Neural progenitor cell (in vitro differentiated cells): ENCODE measurements around the gene ZKSCAN1. TPM values are rescaled to one million over a fixed set of nuclear protein-coding genes. Genes with fewer than 3 reads are reported as not detected.

Experiments
- DNase-seq: peaks from one replicate; pipeline ENCODE4 v3.0.0-alpha.2; 2016; ENCODE audit warnings: low spot score
- H2AFZ ChIP-seq: fragments of 200-600 bp; sonication (generic); replicated peaks from 2 replicates; pipeline ENCODE4 v1.6.1; 2016; ENCODE audit warnings: antibody characterized with exemption
- H3F3A ChIP-seq: fragments of 200-600 bp; sonication (generic); 2 replicates; pipeline ENCODE4 v1.6.1; 2016; ENCODE audit warnings: antibody characterized with exemption, low read depth
- H3K27ac ChIP-seq: fragments of 200-600 bp; sonication (generic); 2 replicates; pipeline ENCODE4 v1.5.1; 2016; ENCODE audit warnings: mild to moderate bottlenecking
- H3K27me3 ChIP-seq: fragments of 200-600 bp; sonication (generic); 2 replicates; pipeline ENCODE4 v1.6.1; 2016; ENCODE audit warnings: mild to moderate bottlenecking, moderate library complexity
- H3K36me3 ChIP-seq: fragments of 200-600 bp; sonication (generic); 2 replicates; pipeline ENCODE4 v1.5.1; 2016
- H3K4me1 ChIP-seq: fragments of 200-600 bp; sonication (generic); 2 replicates; pipeline ENCODE4 v1.6.1; 2016; ENCODE audit warnings: mixed run types
- H3K4me2 ChIP-seq: fragments of 200-600 bp; sonication (generic); 2 replicates; pipeline ENCODE4 v1.6.1; 2016
- H3K4me3 ChIP-seq: fragments of 200-600 bp; sonication (generic); 2 replicates; pipeline ENCODE4 v1.5.1; 2016
- H3K79me2 ChIP-seq: fragments of 200-600 bp; sonication (generic); 2 replicates; pipeline ENCODE4 v1.6.1; 2016; ENCODE audit warnings: low read depth
- H3K9ac ChIP-seq: fragments of 200-600 bp; sonication (generic); 2 replicates; pipeline ENCODE4 v1.6.1; 2016
- H3K9me3 ChIP-seq: fragments of 200-600 bp; sonication (generic); 2 replicates; pipeline ENCODE4 v1.5.1; 2016; ENCODE audit warnings: low read depth
- H4K20me1 ChIP-seq: fragments of 200-600 bp; sonication (generic); 2 replicates; pipeline ENCODE4 v1.6.1; 2016; ENCODE audit warnings: low read depth
- H3K27ac Mint-ChIP-seq: 3 replicates; pipeline ENCODE4 v1.8.0; 2021; ENCODE audit warnings: mixed read lengths
- H3K27me3 Mint-ChIP-seq: 2 replicates; pipeline ENCODE4 v1.8.0; 2022; ENCODE audit warnings: low read depth, mild to moderate bottlenecking, inconsistent platforms, moderate library complexity, mixed read lengths; ENCODE audit not compliant: insufficient read depth
- H3K36me3 Mint-ChIP-seq: 3 replicates; pipeline ENCODE4 v1.8.0; 2021; ENCODE audit warnings: mixed read lengths
- H3K4me1 Mint-ChIP-seq: 3 replicates; pipeline ENCODE4 v1.8.0; 2021; ENCODE audit warnings: mixed read lengths
- H3K4me3 Mint-ChIP-seq: 3 replicates; pipeline ENCODE4 v1.8.0; 2021; ENCODE audit warnings: mild to moderate bottlenecking, moderate library complexity, mixed read lengths
- H3K9me3 Mint-ChIP-seq: 3 replicates; pipeline ENCODE4 v1.8.0; 2020; ENCODE audit warnings: mixed read lengths
- CTCF ChIP-seq: fragments of 200-600 bp; sonication (generic); IDR thresholded peaks from 2 replicates; pipeline ENCODE4 v1.5.1; 2017; ENCODE audit warnings: antibody characterized with exemption, mild to moderate bottlenecking
- EZH2 ChIP-seq: fragments of 200-600 bp; sonication (generic); IDR thresholded peaks from 2 replicates; pipeline ENCODE4 v1.6.1; 2017; ENCODE audit warnings: antibody characterized with exemption, mild to moderate bottlenecking, moderate library complexity
- EZH2phosphoT487 ChIP-seq: fragments of 200-600 bp; sonication (generic); IDR thresholded peaks from 2 replicates; pipeline ENCODE4 v1.6.1; 2017; ENCODE audit warnings: antibody characterized with exemption
- total RNA-seq: library from RNA; depleted of rRNA; stranded (reverse); fragments of >200 nt; gene quantifications from 2 replicates; pipeline ENCODE4 v1.2.3, GENCODE V29; 2015; ENCODE audit warnings: low replicate concordance

Gene ZKSCAN1
- total RNA-seq, 1 donor from 2014 or later, result 43.2 TPM

DNA sequence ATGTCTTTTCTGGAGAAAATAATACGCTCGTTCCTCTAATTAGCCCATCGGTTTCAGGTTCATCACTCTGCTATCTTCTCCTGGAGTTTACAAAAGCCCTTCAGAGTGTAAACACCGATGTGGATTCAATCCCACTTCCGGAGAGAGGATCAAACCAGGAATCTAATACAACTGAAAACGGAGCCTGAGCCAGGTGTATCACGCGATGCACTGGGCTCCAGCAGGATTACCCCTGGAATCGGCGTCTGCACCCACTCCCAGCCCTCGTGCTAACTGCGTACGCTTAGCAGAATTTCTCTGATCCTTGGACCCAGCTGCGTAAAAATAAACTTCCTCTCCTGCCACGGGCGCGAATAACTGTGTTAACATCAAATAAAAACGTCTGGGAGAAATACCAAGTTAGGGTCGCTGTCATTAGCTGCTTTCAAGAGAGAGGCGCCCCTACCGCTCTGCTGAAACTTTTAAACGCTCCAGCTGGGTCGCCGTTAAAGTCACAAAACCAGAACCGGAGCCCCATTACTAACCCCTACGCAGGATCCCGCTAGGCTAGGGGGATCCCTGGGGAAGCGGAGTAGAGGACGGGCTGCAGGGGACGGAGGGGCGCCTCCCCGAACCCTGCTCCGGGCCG, 65.6 kb downstream of the ZKSCAN1 start:
- peaks cover 56% of the 10 kb centered on the region for H3K79me2 ChIP-seq
- H3K36me3 ChIP-seq, result peaks cover 27% of the 10 kb centered on the region
- Mint-ChIP-seq H3K4me1 (peaks cover 14% of the 10 kb centered on the region), H3K36me3 (peaks cover 38% of the 10 kb centered on the region), H3K4me3 (peak overlapping the region; percentile 97), H3K27me3 (peaks cover 23% of the 10 kb centered on the region), H3K9me3 (peaks cover 32% of the 10 kb centered on the region), H3K27ac (peak overlapping the region; percentile 95)
- H3F3A ChIP-seq, result peaks cover 16% of the 10 kb centered on the region
- H3K9ac ChIP-seq, result peak overlapping the region; percentile 99
- H3K4me2 ChIP-seq, result peak overlapping the region; percentile 90
- H3K27me3 ChIP-seq, result no peaks in the 10 kb centered on the region
- H3K4me1 ChIP-seq, result peaks cover 8% of the 10 kb centered on the region
- peak; percentile 56 for DNase-seq
- H4K20me1 ChIP-seq, result peaks cover 9% of the 10 kb centered on the region
- TF ChIP-seq EZH2 (no peak), CTCF (no peak)
- peak overlapping the region; percentile 97 for H3K4me3 ChIP-seq
- H3K9me3 ChIP-seq, result peaks cover 7% of the 10 kb centered on the region
- peak overlapping the region; percentile 91 for H3K27ac ChIP-seq
- peak overlapping the region; percentile 15 for H2AFZ ChIP-seq

DNA sequence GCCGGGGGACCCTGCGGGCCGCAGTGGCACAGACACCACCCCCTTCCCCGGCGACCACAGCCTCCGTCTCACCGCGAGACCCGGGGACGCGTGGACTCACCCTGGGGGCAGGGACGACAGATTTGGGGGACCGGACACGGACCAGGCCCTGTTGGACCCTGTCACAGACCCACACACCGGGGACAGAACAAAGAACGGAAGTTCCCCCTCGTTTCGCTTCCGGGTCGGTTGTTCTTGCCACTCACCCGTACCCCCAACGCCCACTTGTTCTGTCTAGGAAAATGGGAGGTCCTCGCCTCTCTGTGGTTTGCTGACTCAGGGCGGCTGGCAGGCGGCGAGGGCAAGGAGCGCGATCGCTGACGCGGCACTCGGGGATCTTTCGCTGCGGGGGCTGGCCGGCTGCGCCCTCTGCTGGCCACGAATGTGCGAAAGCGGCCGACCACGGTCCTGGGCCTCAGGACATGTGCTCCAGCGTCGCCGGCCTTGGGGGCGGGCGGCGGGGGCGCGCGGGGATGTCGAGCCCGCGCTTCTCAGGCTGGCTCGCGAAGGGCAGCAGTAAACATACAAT, 66.2 kb downstream of the ZKSCAN1 start, which contains the start of gene ZNF3:
Gene ZNF3, minus strand, starts transcription at position 189 of the 568 bp plus-strand sequence. CDS start 4,366 bp downstream, outside the sequence.
- Histone ChIP-seq H3K9me3 (peaks cover 4% of the 10 kb centered on the region), H3K27me3 (no peaks in the 10 kb centered on the region), H3K36me3 (peaks cover 21% of the 10 kb centered on the region), H4K20me1 (peaks cover 9% of the 10 kb centered on the region), H3K4me1 (peaks cover 8% of the 10 kb centered on the region), H3K4me2 (peak within 1 kb of the TSS; percentile 90), H2AFZ (peak within 1 kb of the TSS; percentile 38), H3K4me3 (peak within 1 kb of the TSS; percentile 97), H3F3A (peaks cover 16% of the 10 kb centered on the region), H3K9ac (peak within 1 kb of the TSS; percentile 99), H3K79me2 (peaks cover 50% of the 10 kb centered on the region), H3K27ac (peak within 1 kb of the TSS; percentile 91)
- H3K9me3 Mint-ChIP-seq, result peaks cover 27% of the 10 kb centered on the region
- peaks cover 14% of the 10 kb centered on the region for H3K4me1 Mint-ChIP-seq
- peaks cover 32% of the 10 kb centered on the region for H3K36me3 Mint-ChIP-seq
- no peak for TF ChIP-seq EZH2
- TF ChIP-seq CTCF, result peak; percentile 94
- peak; percentile 98 for DNase-seq
- H3K27me3 Mint-ChIP-seq, result peaks cover 22% of the 10 kb centered on the region
- peak within 1 kb of the TSS; percentile 97 for H3K4me3 Mint-ChIP-seq
- peak within 1 kb of the TSS; percentile 98 for H3K27ac Mint-ChIP-seq

GRCh38 chr7:100082978-100083377, 67.6 kb downstream of the ZKSCAN1 start:
- Histone ChIP-seq H3K79me2 (peaks cover 36% of the 10 kb centered on the region), H3F3A (peaks cover 22% of the 10 kb centered on the region), H3K4me1 (peaks cover 8% of the 10 kb centered on the region), H3K9ac (no peak overlapping the region), H3K9me3 (no peaks in the 10 kb centered on the region), H4K20me1 (peaks cover 9% of the 10 kb centered on the region), H3K4me2 (peak overlapping the region; percentile 73), H2AFZ (no peak overlapping the region), H3K27me3 (no peaks in the 10 kb centered on the region), H3K4me3 (peak overlapping the region; percentile 39), H3K27ac (no peak overlapping the region), H3K36me3 (peaks cover 8% of the 10 kb centered on the region)
- DNase-seq, result no peak
- Mint-ChIP-seq H3K27ac (peak overlapping the region; percentile 85), H3K4me1 (peaks cover 17% of the 10 kb centered on the region), H3K9me3 (peaks cover 20% of the 10 kb centered on the region), H3K36me3 (peaks cover 23% of the 10 kb centered on the region), H3K27me3 (peaks cover 13% of the 10 kb centered on the region), H3K4me3 (peak overlapping the region; percentile 97)
- no peak for TF ChIP-seq EZH2
- no peak for TF ChIP-seq CTCF
- no peak for TF ChIP-seq EZH2phosphoT487
